ENCODE data around the gene MTMR8.

DNA sequence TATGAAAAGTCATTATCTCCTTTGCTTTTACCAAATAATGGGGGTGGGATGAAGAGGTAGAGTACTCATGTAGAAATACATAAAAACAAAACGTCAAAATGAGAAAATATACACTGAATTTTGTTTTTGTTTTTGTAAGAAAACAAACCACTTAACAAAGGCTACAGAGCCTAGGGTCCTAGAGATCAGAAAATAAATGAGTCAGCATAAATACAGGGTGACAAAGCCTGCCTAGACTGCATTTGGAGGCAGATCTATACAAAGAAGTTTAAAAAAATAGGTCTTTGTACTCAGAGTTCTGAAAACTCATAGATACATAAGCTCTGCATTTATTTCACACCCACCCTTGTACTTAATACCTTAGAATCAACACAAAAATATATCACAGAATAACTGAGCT, 52.4 kb downstream of the MTMR8 start:
- no peak for TF ChIP-seq HDAC2 (IDR thresholded peaks at IDR 0.05)
- TF ChIP-seq, protein P1, sequence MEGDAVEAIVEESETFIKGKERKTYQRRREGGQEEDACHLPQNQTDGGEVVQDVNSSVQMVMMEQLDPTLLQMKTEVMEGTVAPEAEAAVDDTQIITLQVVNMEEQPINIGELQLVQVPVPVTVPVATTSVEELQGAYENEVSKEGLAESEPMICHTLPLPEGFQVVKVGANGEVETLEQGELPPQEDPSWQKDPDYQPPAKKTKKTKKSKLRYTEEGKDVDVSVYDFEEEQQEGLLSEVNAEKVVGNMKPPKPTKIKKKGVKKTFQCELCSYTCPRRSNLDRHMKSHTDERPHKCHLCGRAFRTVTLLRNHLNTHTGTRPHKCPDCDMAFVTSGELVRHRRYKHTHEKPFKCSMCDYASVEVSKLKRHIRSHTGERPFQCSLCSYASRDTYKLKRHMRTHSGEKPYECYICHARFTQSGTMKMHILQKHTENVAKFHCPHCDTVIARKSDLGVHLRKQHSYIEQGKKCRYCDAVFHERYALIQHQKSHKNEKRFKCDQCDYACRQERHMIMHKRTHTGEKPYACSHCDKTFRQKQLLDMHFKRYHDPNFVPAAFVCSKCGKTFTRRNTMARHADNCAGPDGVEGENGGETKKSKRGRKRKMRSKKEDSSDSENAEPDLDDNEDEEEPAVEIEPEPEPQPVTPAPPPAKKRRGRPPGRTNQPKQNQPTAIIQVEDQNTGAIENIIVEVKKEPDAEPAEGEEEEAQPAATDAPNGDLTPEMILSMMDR (IDR thresholded peaks at IDR 0.05), result no peak
- no peak for TF ChIP-seq POLR2A (IDR thresholded peaks at IDR 0.05; ENCODE audit: low read length)

All from A549 (cell line).